SIG-M5 treated with dmso at 0.1 percent for 504 hours (cell line): ENCODE measurements around the gene ENPP5.
"Not testable (repeated sequence)": the region's sequence is repeated elsewhere in the genome, so short reads cannot be mapped to it uniquely, and the experiment has no call there.

Experiments used
- DNase-seq: peaks from one replicate; lab custom pipeline; 2025; ENCODE audit not compliant: unreplicated experiment; lab: John Stamatoyannopoulos, UW

ENPP5 gene

GRCh38 chr6:46175976-46176375 lies 5.2 kb upstream of the ENPP5 start:
- DNase-seq, result no peak

GRCh38 chr6:46175446-46175845 lies 4.7 kb upstream of the ENPP5 start:
- no peak for DNase-seq

GRCh38 chr6:46174904-46175303 lies 4.1 kb upstream of the ENPP5 start:
- DNase-seq, result no peak

- no peak for DNase-seq
Observed at GRCh38 chr6:46172176-46172575, 1.4 kb upstream of the ENPP5 start.

GRCh38 chr6:46160102-46160501 lies 10.7 kb downstream of the ENPP5 start:
- no peak for DNase-seq

GRCh38 chr6:46159229-46159628 lies 11.6 kb downstream of the ENPP5 start:
- DNase-seq, result no peak

- DNase-seq, result no peak
Observed at GRCh38 chr6:46156701-46157100, 14.1 kb downstream of the ENPP5 start.

- not testable (repeated sequence) for DNase-seq
Observed at GRCh38 chr6:46149066-46149465, 21.7 kb downstream of the ENPP5 start.

GRCh38 chr6:46144270-46144669 lies 26.5 kb downstream of the ENPP5 start:
- DNase-seq, result no peak

- DNase-seq, result no peak
Observed at GRCh38 chr6:46138281-46138680, 32.5 kb downstream of the ENPP5 start.

- DNase-seq, result no peak
Observed at GRCh38 chr6:46137387-46137786, 33.4 kb downstream of the ENPP5 start.

GRCh38 chr6:46136831-46137230 lies 33.9 kb downstream of the ENPP5 start:
- DNase-seq, result no peak

GRCh38 chr6:46135176-46135575 lies 35.6 kb downstream of the ENPP5 start:
- DNase-seq, result no peak

GRCh38 chr6:46134216-46134615 lies 36.6 kb downstream of the ENPP5 start:
- DNase-seq, result no peak

GRCh38 chr6:46131291-46131690 lies 39.5 kb downstream of the ENPP5 start:
- not testable (repeated sequence) for DNase-seq

- peak; percentile 19 for DNase-seq
Observed at GRCh38 chr6:46130666-46131065, 40.1 kb downstream of the ENPP5 start.

- DNase-seq, result peak; percentile 66
Observed at GRCh38 chr6:46129629-46130511, 40.9 kb downstream of the ENPP5 start, which contains the start of gene ENPP4. Gene ENPP4, plus strand, starts transcription at chr6:46129989. Its CDS starts 9,595 bp downstream, at chr6:46139584.

GRCh38 chr6:46129291-46129628 lies 41.5 kb downstream of the ENPP5 start:
- no peak for DNase-seq

- DNase-seq, result peak; percentile 33
Observed at GRCh38 chr6:46128476-46128875, 42.3 kb downstream of the ENPP5 start.

- DNase-seq, result not testable (repeated sequence)
Observed at GRCh38 chr6:46119679-46120078, 51.1 kb downstream of the ENPP5 start.

GRCh38 chr6:46118836-46119235 lies 51.9 kb downstream of the ENPP5 start:
- no peak for DNase-seq

- DNase-seq, result no peak
Observed at GRCh38 chr6:46118157-46118556, 52.6 kb downstream of the ENPP5 start.

- DNase-seq, result no peak
Observed at GRCh38 chr6:46116289-46116688, 54.5 kb downstream of the ENPP5 start.
